HG02759 (cell line): Measurements from ENCODE around the gene ASMTL.

Experiments used
- ATAC-seq: cut with Tn5 transposase; IDR thresholded peaks from one replicate; pipeline ENCODE4 v1.9.1; 2021; ENCODE audit warnings: mild to moderate bottlenecking, moderate library complexity; ENCODE audit not compliant: unreplicated experiment

ASMTL gene

GRCh38 chrX:1355131-1356046 is 97.3 kb downstream of the ASMTL start:
- no peak for ATAC-seq

GRCh38 chrX:1354036-1355019 is 98.4 kb downstream of the ASMTL start:
- ATAC-seq = no peak
